ENCODE results near the gene PPFIA2. TPM values are rescaled to one million over a fixed set of nuclear protein-coding genes. Genes with fewer than 3 reads are reported as not detected.
"Not testable (repeated sequence)": the region's sequence is repeated elsewhere in the genome, so short reads cannot be mapped to it uniquely, and the experiment has no call there.

The PPFIA2 gene
- polyA plus RNA-seq, 1 donor from 2014 or later: not detected

- Mint-ChIP-seq H3K9me3 (no peaks in the 10 kb centered on the region), H3K4me1 (peaks cover 0 to 2% (median 0%) of the 10 kb centered on the region in 3 donors), H3K36me3 (no peaks in the 10 kb centered on the region), H3K27me3 (no peaks in the 10 kb centered on the region), H3K4me3 (no peak overlapping the region), H3K27ac (no peak overlapping the region)
Observed at GRCh38 chr12:81615026-81615588, 144.0 kb downstream of the PPFIA2 start.

- Mint-ChIP-seq H3K27ac (no peak overlapping the region), H3K4me1 (no peaks in the 10 kb centered on the region), H3K36me3 (no peaks in the 10 kb centered on the region), H3K27me3 (no peaks in the 10 kb centered on the region), H3K4me3 (no peak overlapping the region), H3K9me3 (no peaks in the 10 kb centered on the region)
Observed at GRCh38 chr12:81610955-81611889, 147.9 kb downstream of the PPFIA2 start.

- H3K4me3 Mint-ChIP-seq: no peak overlapping the region
Observed at GRCh38 chr12:81597928-81598604, 161.1 kb downstream of the PPFIA2 start.

GRCh38 chr12:81596558-81596957, 162.6 kb downstream of the PPFIA2 start:
- Mint-ChIP-seq H3K36me3 (no peaks in the 10 kb centered on the region), H3K4me3 (no peak overlapping the region), H3K9me3 (peaks cover 0 to 3% (median 2%) of the 10 kb centered on the region in 3 donors), H3K27ac (no peak overlapping the region), H3K27me3 (no peaks in the 10 kb centered on the region), H3K4me1 (no peaks in the 10 kb centered on the region)

More at GRCh38 chr12:81597928-81598604, 161.1 kb downstream of the PPFIA2 start:
- Mint-ChIP-seq H3K27ac (no peak overlapping the region), H3K9me3 (peaks cover 0 to 3% (median 0%) of the 10 kb centered on the region in 3 donors), H3K4me1 (no peaks in the 10 kb centered on the region), H3K27me3 (no peaks in the 10 kb centered on the region), H3K36me3 (no peaks in the 10 kb centered on the region)

GRCh38 chr12:81591256-81591655, 167.9 kb downstream of the PPFIA2 start:
- H3K9me3 Mint-ChIP-seq: peaks cover 4 to 8% (median 8%) of the 10 kb centered on the region in 3 donors

GRCh38 chr12:81590703-81591102, 168.4 kb downstream of the PPFIA2 start:
- not testable (repeated sequence) for H3K9me3 Mint-ChIP-seq, H3K36me3 Mint-ChIP-seq, H3K27ac Mint-ChIP-seq, H3K4me3 Mint-ChIP-seq, H3K27me3 Mint-ChIP-seq, H3K4me1 Mint-ChIP-seq

More at GRCh38 chr12:81591256-81591655, 167.9 kb downstream of the PPFIA2 start:
- Mint-ChIP-seq H3K4me1 (peaks cover 0 to 2% (median 0%) of the 10 kb centered on the region in 3 donors), H3K36me3 (no peaks in the 10 kb centered on the region), H3K4me3 (no peak overlapping the region), H3K27ac (no peak overlapping the region), H3K27me3 (no peaks in the 10 kb centered on the region)

GRCh38 chr12:81588235-81589008, 170.7 kb downstream of the PPFIA2 start:
- H3K4me3 Mint-ChIP-seq: no peak overlapping the region
- H3K4me1 Mint-ChIP-seq: peaks cover 0 to 2% (median 0%) of the 10 kb centered on the region in 3 donors
- H3K27ac Mint-ChIP-seq: no peak overlapping the region
- H3K9me3 Mint-ChIP-seq: peaks cover 4 to 8% (median 8%) of the 10 kb centered on the region in 3 donors
- no peaks in the 10 kb centered on the region for H3K27me3 Mint-ChIP-seq
- H3K36me3 Mint-ChIP-seq: no peaks in the 10 kb centered on the region

- H3K27ac Mint-ChIP-seq: no peak overlapping the region
- no peaks in the 10 kb centered on the region for H3K36me3 Mint-ChIP-seq
- H3K9me3 Mint-ChIP-seq: peaks cover 3% of the 10 kb centered on the region in 3 donors
- no peaks in the 10 kb centered on the region for H3K4me1 Mint-ChIP-seq
- H3K4me3 Mint-ChIP-seq: no peak overlapping the region
- H3K27me3 Mint-ChIP-seq: no peaks in the 10 kb centered on the region
Observed at GRCh38 chr12:81585787-81586186, 173.4 kb downstream of the PPFIA2 start.

GRCh38 chr12:81573228-81573627, 185.9 kb downstream of the PPFIA2 start:
- Mint-ChIP-seq H3K36me3 (no peaks in the 10 kb centered on the region), H3K9me3 (no peaks in the 10 kb centered on the region), H3K27me3 (no peaks in the 10 kb centered on the region), H3K4me1 (no peaks in the 10 kb centered on the region), H3K27ac (no peak overlapping the region), H3K4me3 (no peak overlapping the region)

GRCh38 chr12:81572411-81572810, 186.7 kb downstream of the PPFIA2 start:
- no peak overlapping the region for H3K27ac Mint-ChIP-seq
- H3K4me1 Mint-ChIP-seq: no peaks in the 10 kb centered on the region
- H3K27me3 Mint-ChIP-seq: no peaks in the 10 kb centered on the region
- H3K4me3 Mint-ChIP-seq: no peak overlapping the region
- H3K36me3 Mint-ChIP-seq: no peaks in the 10 kb centered on the region
- H3K9me3 Mint-ChIP-seq: no peaks in the 10 kb centered on the region

DNA sequence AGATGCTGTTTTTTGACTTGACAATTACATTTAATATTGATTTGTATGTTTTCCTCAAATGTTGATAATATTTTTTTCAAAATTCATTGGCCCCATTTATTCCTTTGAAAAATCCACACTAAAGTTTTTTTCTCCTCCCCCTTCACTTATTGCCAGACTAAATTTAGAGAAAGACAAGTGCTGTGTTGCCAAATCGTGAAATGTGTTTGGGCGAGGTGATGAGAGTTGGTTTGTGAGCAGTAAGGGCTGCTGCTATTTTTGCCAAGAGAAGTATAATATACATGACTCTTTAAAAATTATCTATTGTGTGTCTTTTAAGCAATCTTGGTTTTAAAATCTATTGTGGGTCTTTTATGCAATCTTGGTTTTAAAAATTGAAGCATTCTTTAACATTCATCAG, 188.9 kb downstream of the PPFIA2 start:
- Mint-ChIP-seq H3K9me3 (no peaks in the 10 kb centered on the region), H3K27ac (no peak overlapping the region), H3K36me3 (peaks cover 2% of the 10 kb centered on the region), H3K4me1 (no peaks in the 10 kb centered on the region), H3K27me3 (no peaks in the 10 kb centered on the region), H3K4me3 (no peak overlapping the region)

- H3K4me3 Mint-ChIP-seq: no peak overlapping the region
- H3K9me3 Mint-ChIP-seq: peaks cover 0 to 3% (median 0%) of the 10 kb centered on the region in 3 donors
Observed at GRCh38 chr12:81564237-81564636, 194.9 kb downstream of the PPFIA2 start.

GRCh38 chr12:81558031-81558430, 201.1 kb downstream of the PPFIA2 start:
- H3K4me1 Mint-ChIP-seq: peaks cover 0 to under 1% (median 0%) of the 10 kb centered on the region in 3 donors
- no peak overlapping the region for H3K4me3 Mint-ChIP-seq
- H3K27ac Mint-ChIP-seq: no peak overlapping the region
- H3K36me3 Mint-ChIP-seq: no peaks in the 10 kb centered on the region
- H3K9me3 Mint-ChIP-seq: peaks cover 0 to 3% (median 3%) of the 10 kb centered on the region in 3 donors
- H3K27me3 Mint-ChIP-seq: no peaks in the 10 kb centered on the region

More at GRCh38 chr12:81564237-81564636, 194.9 kb downstream of the PPFIA2 start:
- H3K27me3 Mint-ChIP-seq: no peaks in the 10 kb centered on the region
- H3K27ac Mint-ChIP-seq: no peak overlapping the region
- peaks cover 3% of the 10 kb centered on the region for H3K36me3 Mint-ChIP-seq
- H3K4me1 Mint-ChIP-seq: peaks cover 0 to 1% (median 0%) of the 10 kb centered on the region in 3 donors

DNA sequence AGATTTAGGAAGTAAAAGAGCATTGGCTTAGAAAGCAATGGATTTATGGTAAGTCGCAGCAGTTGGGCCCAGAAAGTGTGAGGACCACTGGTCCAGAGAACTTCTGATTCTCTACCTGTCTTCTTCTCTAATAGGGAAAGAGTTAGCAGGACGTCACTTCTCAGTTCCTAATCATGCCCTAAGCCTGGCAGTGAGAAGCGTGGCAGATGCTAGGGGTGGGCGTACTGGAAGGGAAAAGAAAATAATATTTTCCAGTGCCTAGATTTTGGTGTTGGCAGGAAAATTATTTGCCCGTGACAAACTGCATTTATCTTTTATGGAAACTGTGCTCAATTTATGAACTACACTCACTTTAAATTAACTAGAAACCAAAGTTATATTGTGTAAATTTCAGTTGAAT, 212.3 kb downstream of the PPFIA2 start:
- H3K27ac Mint-ChIP-seq: no peak overlapping the region
- no peak overlapping the region for H3K4me3 Mint-ChIP-seq
- H3K9me3 Mint-ChIP-seq: peaks cover 0 to 8% (median 0%) of the 10 kb centered on the region in 3 donors
- no peaks in the 10 kb centered on the region for H3K36me3 Mint-ChIP-seq
- H3K27me3 Mint-ChIP-seq: no peaks in the 10 kb centered on the region
- no peaks in the 10 kb centered on the region for H3K4me1 Mint-ChIP-seq
